Measurements from ENCODE around the gene DFFA. TPM values are rescaled to one million over a fixed set of nuclear protein-coding genes. Genes with fewer than 3 reads are reported as not detected.
A peak's percentile ranks its signal among the peaks of the same experiment; 100 is the strongest.

The DFFA gene
- total RNA-seq, 1 experiment from 2014 or later: 52.0 TPM

GRCh38 chr1:10430216-10431069 lies 41.9 kb downstream of the DFFA start, which contains the start of gene CENPS:
TSS of gene CENPS (plus strand) at chr1:10430433. CDS start at chr1:10430518, 85 bp downstream.
- Histone ChIP-seq H3K4me2 (ENCODE audit: low read length) (peak within 1 kb of the TSS; percentile 98), H3K27ac (ENCODE audit: low read length) (peak within 1 kb of the TSS; percentile 71), H3K4me1 (ENCODE audit: insufficient read depth, low read length) (peaks cover 8% of the 10 kb centered on the region; the same call in 1 of the 2 replicates), H3K36me3 (ENCODE audit: low read depth, low read length) (no peaks in the 10 kb centered on the region), H3K4me3 (ENCODE audit: low read length) (peak within 1 kb of the TSS; percentile 85), H3K9ac (ENCODE audit: low read length) (peak within 1 kb of the TSS; percentile 88), H3F3A (ENCODE audit: low read length, unreplicated experiment) (no peaks in the 10 kb centered on the region), H3K9me3 (ENCODE audit: low read length) (no peaks in the 10 kb centered on the region), H4K20me1 (ENCODE audit: low read length) (no peaks in the 10 kb centered on the region), H2AFZ (ENCODE audit: low read length) (peak within 1 kb of the TSS; percentile 98), H3K27me3 (ENCODE audit: low read length) (no peaks in the 10 kb centered on the region), H3K9me2 (replicated peaks; ENCODE audit: low read length) (no peaks in the 10 kb centered on the region), H3K79me2 (ENCODE audit: low read length) (peaks cover 16% of the 10 kb centered on the region)
- ATAC-seq (peak; percentile 87), DNase-seq (peak; percentile 88)
- ChIA-PET CTCF (interaction anchor here (0.7 to 1.9 kb wide), 2 partner anchors 43 to 170 kb away, joined by 4 to 7 read pairs; no protein-coding TSS in a partner anchor), POLR2A (ENCODE audit: unreplicated experiment) (interaction anchor here (0.6 kb wide), 1 partner anchor 18 kb away, joined by 3 read pairs; no protein-coding TSS in a partner anchor)
- no peak for TF ChIP-seq EZH2 (IDR thresholded peaks at IDR 0.05; ENCODE audit: low read length, unreplicated experiment)
- peak; percentile 90 for TF ChIP-seq CTCF (conservative IDR thresholded peaks at IDR 0.05; ENCODE audit: low read depth, low read length)
- no peak for TF ChIP-seq EZH2phosphoT487 (IDR thresholded peaks at IDR 0.05; ENCODE audit: borderline replicate concordance, low read length)
- intact Hi-C loops (cut with micrococcal nuclease): loop anchor here (1.0 kb wide), 2 partner anchors 42 to 64 kb away; partner anchors contain the start of gene DFFA
- BruUV-seq (replicated peaks): no TSS peak

GRCh38 chr1:10429868-10430215 lies 42.5 kb downstream of the DFFA start:
- ChIA-PET POLR2A (ENCODE audit: unreplicated experiment) (no interaction called here), CTCF (interaction anchor here (0.7 to 1.9 kb wide), 2 partner anchors 42 to 169 kb away, joined by 4 to 7 read pairs; no protein-coding TSS in a partner anchor)
- H3K27me3 ChIP-seq (ENCODE audit: low read length): no peaks in the 10 kb centered on the region
- no peaks in the 10 kb centered on the region for H3K36me3 ChIP-seq (ENCODE audit: low read depth, low read length)
- H4K20me1 ChIP-seq (ENCODE audit: low read length): no peaks in the 10 kb centered on the region
- TF ChIP-seq EZH2 (IDR thresholded peaks at IDR 0.05; ENCODE audit: low read length, unreplicated experiment) (no peak), CTCF (conservative IDR thresholded peaks at IDR 0.05; ENCODE audit: low read depth, low read length) (no peak), EZH2phosphoT487 (IDR thresholded peaks at IDR 0.05; ENCODE audit: borderline replicate concordance, low read length) (no peak)
- TSS peak; percentile 66 for BruUV-seq (replicated peaks)
- no peak; the same call in 1 of the 2 replicates for ATAC-seq
- peak overlapping the region; percentile 71; the same call in 1 of the 2 replicates for H3K27ac ChIP-seq (ENCODE audit: low read length)
- H3K9me3 ChIP-seq (ENCODE audit: low read length): no peaks in the 10 kb centered on the region
- intact Hi-C loops (cut with micrococcal nuclease): loop anchor here (1.0 kb wide), 2 partner anchors 42 to 64 kb away; partner anchors contain the start of gene DFFA
- peak overlapping the region; percentile 88 for H3K9ac ChIP-seq (ENCODE audit: low read length)
- H3K9me2 ChIP-seq (replicated peaks; ENCODE audit: low read length): no peaks in the 10 kb centered on the region
- H3K4me3 ChIP-seq (ENCODE audit: low read length): peak overlapping the region; percentile 85
- no peaks in the 10 kb centered on the region for H3F3A ChIP-seq (ENCODE audit: low read length, unreplicated experiment)
- peak overlapping the region; percentile 98 for H3K4me2 ChIP-seq (ENCODE audit: low read length)
- H2AFZ ChIP-seq (ENCODE audit: low read length): peak overlapping the region; percentile 98
- peak; percentile 28 for DNase-seq
- peaks cover 8% of the 10 kb centered on the region; the same call in 1 of the 2 replicates for H3K4me1 ChIP-seq (ENCODE audit: insufficient read depth, low read length)
- H3K79me2 ChIP-seq (ENCODE audit: low read length): peaks cover 16% of the 10 kb centered on the region
